Activated CD4-positive, alpha-beta T cell treated with anti-CD3 and anti-CD28 coated beads, Interleukin-2, amount 10 ng/mL, durations not matched to agents 7 days and 5 days (primary cell): ENCODE measurements around the gene DAPK2. TPM values are rescaled to one million over a fixed set of nuclear protein-coding genes. Genes with fewer than 3 reads are reported as not detected.

Experiments used
- CTCF ChIA-PET: fragments of 350-600 bp; sonication (Branson Sonifier 250); formaldehyde crosslinking; loops from one replicate; lab custom pipeline; 2021; ENCODE audit warnings: antibody characterized with exemption; lab: Charles Lee
- POLR2A ChIA-PET: fragments of 350-600 bp; sonication (Branson Sonifier 250); formaldehyde crosslinking; loops from one replicate; lab custom pipeline; 2021; ENCODE audit warnings: antibody characterized with exemption; lab: Charles Lee
- DNase-seq: peaks from one replicate; pipeline ENCODE4 v3.0.0-alpha.2; 2020
- H3K27ac Mint-ChIP-seq: one replicate; pipeline ENCODE4 v1.8.0; 2021; ENCODE audit warnings: mild to moderate bottlenecking, moderate library complexity, mixed read lengths
- H3K27me3 Mint-ChIP-seq: one replicate; pipeline ENCODE4 v1.8.0; 2021; ENCODE audit warnings: mixed read lengths
- H3K36me3 Mint-ChIP-seq: one replicate; pipeline ENCODE4 v1.8.0; 2021; ENCODE audit warnings: low read depth, mixed read lengths
- H3K4me1 Mint-ChIP-seq: one replicate; pipeline ENCODE4 v1.8.0; 2021; ENCODE audit warnings: mixed read lengths
- H3K4me3 Mint-ChIP-seq: one replicate; pipeline ENCODE4 v1.8.0; 2021; ENCODE audit warnings: mild to moderate bottlenecking, moderate library complexity, mixed read lengths
- H3K9me3 Mint-ChIP-seq: one replicate; pipeline ENCODE4 v1.8.0; 2021; ENCODE audit warnings: mixed read lengths
- total RNA-seq, 2 experiments: library from RNA; stranded (reverse); gene quantifications; one replicate each; pipeline ENCODE4 v1.2.3, GENCODE V29; 2021

DAPK2 gene
- total RNA-seq, 2 experiments from 2014 or later = 0.83 to 0.87 TPM

DNA sequence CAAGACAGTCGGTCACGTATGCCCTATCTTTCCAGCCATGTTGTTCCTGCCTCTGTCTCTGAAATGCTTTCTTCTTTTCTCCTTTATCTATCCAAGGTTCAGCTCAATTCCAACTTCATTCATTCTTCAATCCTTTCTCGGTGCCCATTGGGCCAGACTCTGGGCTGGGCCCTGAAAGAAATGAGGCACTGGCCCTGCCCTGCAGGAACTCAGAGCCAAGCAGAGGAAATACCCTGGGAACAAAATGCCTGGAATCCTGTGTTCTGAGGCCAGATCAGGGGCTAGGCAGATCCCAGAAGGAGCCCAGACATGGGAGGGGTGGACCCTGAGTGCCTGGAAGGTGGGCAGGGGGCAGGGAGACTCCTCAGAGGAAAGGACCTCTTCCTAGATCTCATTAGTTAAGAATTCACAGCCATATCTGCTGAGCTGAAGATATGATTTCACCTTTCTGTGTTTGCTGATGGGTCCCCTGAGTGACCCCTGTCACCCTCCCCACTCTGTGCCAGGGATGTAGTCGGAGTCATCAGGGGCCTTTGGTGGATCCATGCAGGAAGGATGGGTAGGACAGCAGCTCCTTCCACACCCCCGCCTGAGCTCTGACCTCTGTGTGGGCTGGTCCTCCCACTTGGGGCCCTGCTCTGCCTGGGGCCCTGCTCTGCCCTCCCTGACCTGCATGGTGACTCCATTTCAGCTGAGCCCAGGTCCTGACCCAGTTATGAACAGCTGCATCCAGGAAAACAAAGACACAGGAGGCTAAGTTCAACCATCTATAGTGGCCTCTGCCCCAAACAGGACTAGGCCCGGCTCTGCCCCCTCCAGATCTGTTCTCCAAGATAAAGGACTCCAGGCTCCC lies 5.3 kb upstream of the DAPK2 start:
- ChIA-PET CTCF (interaction anchor here (0.9 to 13.4 kb wide), 3 partner anchors 108 to 441 kb away, joined by 3 to 87 read pairs (median 7); no protein-coding TSS in a partner anchor), POLR2A (no interaction called here)
- Mint-ChIP-seq H3K27me3 (peaks cover 16% of the 10 kb centered on the region), H3K9me3 (no peaks in the 10 kb centered on the region), H3K36me3 (no peaks in the 10 kb centered on the region), H3K27ac (no peak overlapping the region), H3K4me1 (peaks cover 10% of the 10 kb centered on the region), H3K4me3 (no peak overlapping the region)
- DNase-seq = no peak

- CTCF ChIA-PET = interaction anchor here (0.6 to 13.4 kb wide), 4 partner anchors 108 to 1763 kb away, joined by 3 to 87 read pairs (median 5); no protein-coding TSS in a partner anchor
- POLR2A ChIA-PET = no interaction called here
- DNase-seq = no peak
- no peaks in the 10 kb centered on the region for H3K9me3 Mint-ChIP-seq
- H3K27me3 Mint-ChIP-seq = peaks cover 17% of the 10 kb centered on the region
- H3K27ac Mint-ChIP-seq = no peak overlapping the region
- no peaks in the 10 kb centered on the region for H3K36me3 Mint-ChIP-seq
- no peak overlapping the region for H3K4me3 Mint-ChIP-seq
- H3K4me1 Mint-ChIP-seq = peaks cover 12% of the 10 kb centered on the region
Observed at GRCh38 chr15:64051093-64051402, 4.8 kb upstream of the DAPK2 start.

DNA sequence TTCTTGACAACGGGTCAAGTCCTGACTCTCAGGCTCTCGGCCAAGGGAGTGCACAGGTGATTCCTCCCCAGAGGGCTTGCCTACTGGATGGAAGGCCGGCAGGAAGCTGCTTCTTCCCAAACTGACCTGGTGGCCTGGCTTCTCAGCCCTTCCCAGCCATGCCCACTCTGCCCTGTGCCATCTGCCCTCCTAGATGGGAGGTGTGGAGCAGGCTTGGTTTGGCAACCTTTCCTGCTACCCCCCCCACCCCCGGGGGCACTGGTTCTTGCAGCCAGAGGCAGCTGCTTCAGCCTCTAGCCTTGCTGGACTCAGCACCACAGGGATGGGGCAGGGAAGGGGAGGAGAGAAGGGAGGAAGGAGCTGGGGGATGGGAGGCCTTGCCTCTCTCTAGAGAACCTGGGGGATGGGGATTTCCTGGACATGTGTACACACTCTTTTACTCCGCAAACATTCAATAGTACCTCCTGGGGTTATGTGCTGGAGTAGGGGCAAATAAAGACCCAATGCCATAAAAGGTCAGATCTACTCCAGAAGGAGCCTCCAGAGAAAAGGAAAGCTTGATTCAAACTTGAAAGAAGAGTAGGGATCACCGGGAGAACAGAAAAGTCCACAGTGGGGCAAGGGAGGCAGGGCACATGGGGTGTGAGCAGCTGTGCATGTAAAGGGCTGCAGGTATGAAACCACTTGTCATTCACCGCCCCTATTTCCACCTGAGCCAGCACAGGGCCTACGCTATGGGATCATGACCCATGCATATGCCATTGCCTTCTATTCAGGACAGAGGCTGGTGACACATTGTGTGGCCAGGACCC lies 4.2 kb upstream of the DAPK2 start:
- H3K36me3 Mint-ChIP-seq = no peaks in the 10 kb centered on the region
- H3K4me1 Mint-ChIP-seq = peaks cover 12% of the 10 kb centered on the region
- H3K27ac Mint-ChIP-seq = no peak overlapping the region
- H3K9me3 Mint-ChIP-seq = no peaks in the 10 kb centered on the region
- H3K4me3 Mint-ChIP-seq = no peak overlapping the region
- DNase-seq = no peak
- CTCF ChIA-PET = interaction anchor here (0.6 to 13.4 kb wide), 5 partner anchors 107 to 1763 kb away, joined by 3 to 87 read pairs (median 3); no protein-coding TSS in a partner anchor
- peaks cover 19% of the 10 kb centered on the region for H3K27me3 Mint-ChIP-seq
- POLR2A ChIA-PET = no interaction called here

DNA sequence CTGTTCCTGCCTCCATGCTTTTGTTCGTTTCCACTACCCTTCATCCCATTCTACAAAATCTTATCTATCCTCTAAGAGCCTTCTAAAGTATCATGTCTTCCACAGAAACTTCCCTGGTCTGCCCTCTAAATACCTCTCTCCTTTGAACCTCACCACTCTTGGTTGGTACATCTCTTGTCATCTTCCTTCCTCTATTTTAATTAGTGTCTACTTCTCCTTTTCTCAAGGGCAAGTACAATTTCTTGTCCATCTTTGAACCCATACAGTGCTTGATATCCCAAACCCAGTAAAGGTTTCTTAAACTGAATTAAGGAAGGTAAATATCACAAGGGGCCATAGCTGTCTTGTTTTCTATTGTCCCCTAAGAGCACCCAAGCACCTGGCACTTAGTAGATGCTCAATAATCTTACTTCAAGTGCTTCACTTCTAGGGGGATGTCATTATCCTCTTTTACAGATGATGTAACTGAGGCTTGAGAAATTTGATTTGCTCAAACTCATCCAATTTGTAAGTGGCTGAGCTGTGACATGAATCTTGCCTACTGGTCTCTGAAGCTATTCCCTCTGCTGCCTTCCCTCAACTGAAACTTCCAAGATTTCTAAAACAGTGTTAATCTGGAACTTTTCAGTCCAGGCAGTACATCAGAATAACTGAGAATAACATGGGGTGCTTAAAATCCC lies 2.6 kb upstream of the DAPK2 start:
- DNase-seq = no peak
- Mint-ChIP-seq H3K9me3 (no peaks in the 10 kb centered on the region), H3K36me3 (no peaks in the 10 kb centered on the region), H3K27ac (no peak overlapping the region), H3K4me3 (no peak overlapping the region), H3K4me1 (peaks cover 12% of the 10 kb centered on the region), H3K27me3 (peaks cover 27% of the 10 kb centered on the region)
- ChIA-PET CTCF (interaction anchor here (0.9 to 13.4 kb wide), 5 partner anchors 12 to 439 kb away, joined by 3 to 87 read pairs (median 3); no protein-coding TSS in a partner anchor), POLR2A (no interaction called here)

DNA sequence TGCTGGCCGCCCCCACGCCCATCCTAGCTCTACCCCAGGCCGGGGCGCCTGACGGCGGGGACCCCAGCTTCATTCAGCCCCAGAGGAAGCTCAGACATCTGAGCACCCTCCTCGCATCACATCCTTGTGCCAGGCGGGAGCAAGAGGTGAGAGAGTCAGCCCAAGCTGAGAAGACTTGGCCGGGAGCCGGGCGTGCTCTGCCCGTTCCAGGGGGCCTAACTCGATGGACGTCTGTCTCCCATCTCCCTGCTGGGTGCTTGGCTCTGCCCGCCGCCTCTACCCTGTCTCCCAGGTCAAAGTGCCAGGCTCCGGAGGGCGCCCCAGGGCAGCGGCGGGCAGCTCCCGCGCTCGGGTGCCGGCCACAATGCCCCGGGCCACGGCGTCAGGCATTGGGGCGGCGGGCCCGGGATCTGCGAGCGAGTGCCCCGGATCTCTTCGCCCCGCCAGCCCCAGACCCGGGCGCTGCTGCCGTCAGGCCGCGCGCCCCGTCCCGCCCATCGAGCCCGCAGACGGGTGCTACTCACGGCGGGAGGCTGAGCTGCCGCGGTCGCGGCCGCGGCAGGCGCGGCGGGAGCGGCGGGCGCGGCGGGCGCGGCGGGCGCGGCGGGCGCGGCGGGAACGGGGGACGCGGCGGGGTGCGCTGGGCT lies 388 bp downstream of the DAPK2 start:
- H3K36me3 Mint-ChIP-seq = no peaks in the 10 kb centered on the region
- ChIA-PET POLR2A (interaction anchor here (0.6 kb wide), 1 partner anchor 35 kb away, joined by 3 read pairs; no protein-coding TSS in a partner anchor), CTCF (interaction anchor here (0.6 to 13.4 kb wide), 36 partner anchors 9 to 985 kb away, joined by 3 to 87 read pairs (median 5); partner anchors contain the start of gene CIAO2A)

DNA sequence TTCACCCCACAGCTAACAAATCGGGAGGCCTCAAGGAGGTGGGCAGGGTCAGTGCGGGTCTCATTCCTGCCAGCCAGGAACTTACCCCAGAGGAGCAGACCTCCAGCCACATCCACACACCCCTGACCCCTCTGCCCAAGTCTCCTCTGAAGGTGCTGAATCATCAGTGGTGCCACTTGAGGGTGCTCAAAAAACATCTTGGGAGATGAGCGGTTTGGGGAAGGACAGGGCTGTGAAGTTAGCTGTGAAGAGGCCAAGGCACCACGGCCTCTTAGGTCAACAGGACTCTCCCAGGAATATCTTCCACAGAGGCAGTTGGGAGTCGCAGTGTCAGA lies 1.2 kb downstream of the DAPK2 start:
- ChIA-PET POLR2A (no interaction called here), CTCF (interaction anchor here (0.9 to 13.4 kb wide), 14 partner anchors 9 to 440 kb away, joined by 3 to 87 read pairs (median 6); no protein-coding TSS in a partner anchor)
- Mint-ChIP-seq H3K36me3 (no peaks in the 10 kb centered on the region), H3K27me3 (peaks cover 38% of the 10 kb centered on the region), H3K27ac (no peak overlapping the region), H3K9me3 (no peaks in the 10 kb centered on the region), H3K4me3 (peak overlapping the region; percentile 55), H3K4me1 (peaks cover 5% of the 10 kb centered on the region)
- DNase-seq = no peak

More for the DNA sequence above, 388 bp downstream of the DAPK2 start:
- Mint-ChIP-seq H3K27me3 (peaks cover 38% of the 10 kb centered on the region), H3K9me3 (no peaks in the 10 kb centered on the region), H3K27ac (no peak overlapping the region), H3K4me1 (peaks cover 12% of the 10 kb centered on the region), H3K4me3 (peak overlapping the region; percentile 55)
- DNase-seq = peak; percentile 27

- POLR2A ChIA-PET = interaction anchor here (0.6 kb wide), 1 partner anchor 69 kb away, joined by 3 read pairs; no protein-coding TSS in a partner anchor
- DNase-seq = no peak
- Mint-ChIP-seq H3K9me3 (no peaks in the 10 kb centered on the region), H3K27ac (no peak overlapping the region), H3K4me3 (peak overlapping the region; percentile 18), H3K36me3 (no peaks in the 10 kb centered on the region), H3K27me3 (peaks cover 38% of the 10 kb centered on the region), H3K4me1 (peaks cover 5% of the 10 kb centered on the region)
- CTCF ChIA-PET = interaction anchor here (1.0 to 13.4 kb wide), 9 partner anchors 8 to 434 kb away, joined by 3 to 87 read pairs (median 7); no protein-coding TSS in a partner anchor
Observed at GRCh38 chr15:64044300-64045100, 1.8 kb downstream of the DAPK2 start.

GRCh38 chr15:64038878-64039610 lies 7.2 kb downstream of the DAPK2 start:
- H3K4me3 Mint-ChIP-seq = no peak overlapping the region
- DNase-seq = no peak
- no peaks in the 10 kb centered on the region for H3K4me1 Mint-ChIP-seq
- ChIA-PET POLR2A (no interaction called here), CTCF (interaction anchor here (1.0 to 13.4 kb wide), 4 partner anchors 8 to 96 kb away, joined by 3 to 87 read pairs (median 3); no protein-coding TSS in a partner anchor)
- no peaks in the 10 kb centered on the region for H3K9me3 Mint-ChIP-seq
- peaks cover 11% of the 10 kb centered on the region for H3K27me3 Mint-ChIP-seq
- no peaks in the 10 kb centered on the region for H3K36me3 Mint-ChIP-seq
- no peak overlapping the region for H3K27ac Mint-ChIP-seq

DNA sequence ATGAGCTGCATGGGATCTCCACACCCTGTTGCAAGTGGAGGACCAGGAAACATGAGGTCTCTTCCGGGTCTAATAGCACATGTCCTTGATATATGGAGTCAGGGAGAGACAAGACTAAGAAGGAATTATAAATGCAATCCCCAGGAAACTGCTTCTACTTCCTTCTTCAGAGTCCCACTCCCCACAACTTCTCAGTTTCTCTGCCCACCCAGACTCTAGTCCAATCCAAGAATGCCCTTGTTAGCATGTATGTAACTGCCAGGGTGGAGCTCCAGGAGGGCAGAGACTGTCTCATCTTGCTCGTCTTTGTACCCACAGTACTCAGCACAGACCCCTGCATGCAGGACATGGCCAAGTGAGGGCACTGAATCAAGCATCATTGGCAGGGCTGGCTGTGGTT lies 8.3 kb downstream of the DAPK2 start:
- ChIA-PET POLR2A (no interaction called here), CTCF (interaction anchor here (0.7 to 3.2 kb wide), 4 partner anchors 8 to 95 kb away, joined by 3 to 17 read pairs (median 3); partner anchors contain the start of gene DAPK2)
- no peaks in the 10 kb centered on the region for H3K4me1 Mint-ChIP-seq
- H3K27me3 Mint-ChIP-seq = peaks cover 5% of the 10 kb centered on the region
- H3K9me3 Mint-ChIP-seq = no peaks in the 10 kb centered on the region
- H3K36me3 Mint-ChIP-seq = no peaks in the 10 kb centered on the region
- no peak for DNase-seq
- H3K4me3 Mint-ChIP-seq = no peak overlapping the region
- H3K27ac Mint-ChIP-seq = no peak overlapping the region

DNA sequence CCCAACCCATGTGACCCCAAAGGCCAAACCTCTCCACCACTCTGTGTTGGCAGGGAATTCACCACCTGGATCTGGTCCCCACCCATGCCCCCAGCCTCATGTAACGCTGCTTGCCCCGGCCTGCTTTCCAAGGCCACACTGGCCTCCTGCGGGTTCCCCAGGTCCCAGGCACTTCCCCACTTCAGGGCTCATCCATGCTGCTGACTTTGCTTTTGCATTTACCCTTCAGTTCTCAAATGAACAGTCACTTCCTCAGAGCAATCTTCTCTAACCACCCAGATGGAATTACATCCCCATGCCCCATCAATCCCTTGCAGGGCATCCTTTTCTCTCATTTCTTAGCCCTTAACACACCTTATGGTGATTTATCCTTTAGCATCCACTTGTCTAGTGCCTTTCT lies 9.2 kb downstream of the DAPK2 start:
- ChIA-PET CTCF (interaction anchor here (0.9 to 3.2 kb wide), 4 partner anchors 9 to 17 kb away, joined by 3 to 17 read pairs (median 4); partner anchors contain the start of gene DAPK2), POLR2A (no interaction called here)
- DNase-seq = no peak
- Mint-ChIP-seq H3K36me3 (no peaks in the 10 kb centered on the region), H3K27ac (no peak overlapping the region), H3K27me3 (peaks cover 2% of the 10 kb centered on the region), H3K4me1 (peaks cover 3% of the 10 kb centered on the region), H3K9me3 (no peaks in the 10 kb centered on the region), H3K4me3 (no peak overlapping the region)
